NB4 (cell line): ENCODE measurements around the gene NTM.

Experiments
- DNase-seq: peaks from one replicate; pipeline ENCODE4 v3.0.0; 2010; ENCODE audit warnings: low read depth
- H3K4me3 ChIP-seq: one replicate; pipeline ENCODE4 v1.5.1; 2011; ENCODE audit warnings: mild to moderate bottlenecking, low read depth, low read length, moderate library complexity
- CTCF ChIP-seq: IDR thresholded peaks from one replicate; pipeline ENCODE4 v1.5.1; 2012; ENCODE audit warnings: low read depth, low read length
- MAX ChIP-seq: IDR thresholded peaks from 2 replicates; pipeline ENCODE4 v1.6.1; 2011; ENCODE audit warnings: low read depth, low read length
- MYC ChIP-seq: IDR thresholded peaks from 2 replicates; pipeline ENCODE4 v1.6.1; 2011; ENCODE audit warnings: low read depth, low read length
- POLR2A ChIP-seq: IDR thresholded peaks from 2 replicates; pipeline ENCODE4 v1.6.1; 2011; ENCODE audit warnings: mild to moderate bottlenecking; ENCODE audit not compliant: insufficient read length; ENCODE audit errors: extremely low read depth

Gene NTM

GRCh38 chr11:131582021-131582525, 211.7 kb downstream of the NTM start:
- DNase-seq: no peak
- H3K4me3 ChIP-seq: no peak overlapping the region
- TF ChIP-seq MAX: no peak
- TF ChIP-seq POLR2A: no peak
- no peak for TF ChIP-seq MYC
- TF ChIP-seq CTCF: no peak

- TF ChIP-seq POLR2A: no peak
- TF ChIP-seq MAX: no peak
- no peak for TF ChIP-seq CTCF
- no peak for TF ChIP-seq MYC
- H3K4me3 ChIP-seq: no peak overlapping the region
Measured at GRCh38 chr11:131583421-131583820, 213.0 kb downstream of the NTM start.

GRCh38 chr11:131583938-131584337, 213.5 kb downstream of the NTM start:
- no peak for DNase-seq
- H3K4me3 ChIP-seq: no peak overlapping the region
- TF ChIP-seq MYC: no peak
- no peak for TF ChIP-seq CTCF
- TF ChIP-seq POLR2A: no peak
- TF ChIP-seq MAX: no peak

More at GRCh38 chr11:131583421-131583820, 213.0 kb downstream of the NTM start:
- no peak for DNase-seq

- peak; percentile 20 for DNase-seq
- TF ChIP-seq CTCF (peak; percentile 34), MAX (no peak)
- no peak overlapping the region for H3K4me3 ChIP-seq
Measured at GRCh38 chr11:131584785-131585592, 214.6 kb downstream of the NTM start.

- DNase-seq: no peak
- TF ChIP-seq POLR2A (no peak), MAX (no peak), MYC (no peak), CTCF (no peak)
- no peak overlapping the region for H3K4me3 ChIP-seq
Measured at GRCh38 chr11:131588057-131588456, 217.6 kb downstream of the NTM start.

GRCh38 chr11:131591051-131591461, 220.6 kb downstream of the NTM start:
- no peak for DNase-seq
- no peak overlapping the region for H3K4me3 ChIP-seq
- TF ChIP-seq MAX (no peak), CTCF (no peak), POLR2A (no peak), MYC (no peak)
